HG02759 (cell line): ENCODE measurements around the gene CXorf49.
A peak's percentile ranks its signal among the peaks of the same experiment; 100 is the strongest.
"Not testable (repeated sequence)": the region's sequence is repeated elsewhere in the genome, so short reads cannot be mapped to it uniquely, and the experiment has no call there.

Experiments used
- ATAC-seq: cut with Tn5 transposase; IDR thresholded peaks from one replicate; pipeline ENCODE4 v1.9.1; 2021; ENCODE audit warnings: mild to moderate bottlenecking, moderate library complexity; ENCODE audit not compliant: unreplicated experiment

Gene CXorf49

DNA sequence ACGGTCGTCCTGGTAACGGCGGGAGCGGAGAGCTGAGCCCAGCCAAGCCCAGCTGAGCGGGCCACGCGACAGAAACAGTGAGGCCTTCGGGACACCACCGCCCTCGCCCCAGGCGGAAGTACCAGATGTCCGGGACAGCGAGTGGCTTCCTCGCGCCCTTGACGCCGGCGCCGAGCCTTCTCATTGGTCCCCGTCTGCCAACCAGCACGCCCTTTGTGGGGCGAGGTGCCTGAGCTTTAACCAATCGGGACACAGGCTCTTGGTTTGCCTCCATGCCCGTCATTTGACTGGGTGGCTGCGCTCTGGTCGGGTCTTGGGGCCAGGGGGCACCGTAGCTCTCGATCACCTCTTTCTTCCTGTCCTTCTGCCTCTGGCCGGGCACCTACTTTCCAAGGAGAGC, at the start of gene CXorf49:
Gene CXorf49, minus strand, starts transcription at position 101 of the 400 bp plus-strand sequence. CDS start 134 bp downstream, outside the sequence.
- not testable (repeated sequence) for ATAC-seq

DNA sequence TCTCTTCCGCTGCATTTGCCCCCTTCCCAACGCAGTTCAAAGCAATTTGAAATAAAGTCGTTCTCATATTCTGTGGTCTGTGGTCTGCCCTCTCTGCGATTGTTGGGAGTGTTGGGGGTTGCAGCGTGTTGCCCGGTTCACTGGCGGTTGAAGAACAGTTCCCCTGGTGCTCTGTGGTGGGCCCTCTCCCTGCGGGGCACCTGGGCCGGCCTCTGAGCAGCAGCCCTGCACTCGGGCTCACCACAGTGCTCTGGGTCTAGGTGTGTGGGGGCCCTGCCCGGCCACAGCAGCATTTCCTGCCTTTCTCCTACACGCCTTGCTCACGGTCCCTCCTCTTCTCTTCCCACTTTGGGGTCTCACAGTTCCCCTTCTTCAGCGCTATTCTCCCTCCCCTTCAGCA, 49.0 kb upstream of the CXorf49 start:
- not testable (repeated sequence) for ATAC-seq

DNA sequence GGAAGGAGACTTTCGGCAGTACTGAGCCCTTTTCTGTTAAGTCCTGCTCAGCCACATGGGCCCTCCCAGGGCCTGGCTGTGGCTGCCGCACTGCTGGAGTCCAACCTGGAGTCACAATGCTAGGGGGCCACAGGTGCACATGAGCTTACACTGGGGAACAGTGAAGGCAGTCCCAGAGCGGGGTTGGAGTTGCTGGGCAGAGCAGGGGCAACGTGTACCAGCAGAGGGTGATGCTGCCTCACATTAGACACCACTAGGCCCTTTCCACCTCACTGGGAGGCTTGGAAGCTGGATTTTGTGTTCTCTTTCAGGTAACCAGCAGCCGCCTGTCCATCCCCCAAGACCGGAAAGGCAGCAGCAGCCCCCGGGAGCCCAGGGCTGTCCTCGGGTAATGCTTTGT, 47.5 kb upstream of the CXorf49 start:
- not testable (repeated sequence) for ATAC-seq

DNA sequence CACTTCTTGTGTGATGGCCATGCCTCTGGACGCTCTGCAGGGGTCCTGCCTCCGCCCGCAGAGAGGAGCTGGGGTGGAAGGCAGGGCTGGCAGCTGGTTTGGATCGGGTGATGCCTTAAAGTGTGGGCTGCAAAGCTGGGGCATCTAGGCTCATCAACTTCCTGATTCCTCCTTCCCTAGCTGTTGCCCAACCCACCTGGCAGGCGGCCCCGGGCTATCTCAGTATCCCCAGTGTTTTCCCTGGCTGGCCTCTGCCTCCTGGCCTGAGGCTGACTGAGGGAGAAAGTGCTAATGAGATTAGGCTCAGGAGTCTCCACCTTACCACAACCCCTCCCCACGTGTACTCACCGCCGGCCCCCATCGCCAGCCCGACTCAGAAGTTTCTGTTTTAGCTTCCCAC, 46.7 kb upstream of the CXorf49 start:
- ATAC-seq, result not testable (repeated sequence)

DNA sequence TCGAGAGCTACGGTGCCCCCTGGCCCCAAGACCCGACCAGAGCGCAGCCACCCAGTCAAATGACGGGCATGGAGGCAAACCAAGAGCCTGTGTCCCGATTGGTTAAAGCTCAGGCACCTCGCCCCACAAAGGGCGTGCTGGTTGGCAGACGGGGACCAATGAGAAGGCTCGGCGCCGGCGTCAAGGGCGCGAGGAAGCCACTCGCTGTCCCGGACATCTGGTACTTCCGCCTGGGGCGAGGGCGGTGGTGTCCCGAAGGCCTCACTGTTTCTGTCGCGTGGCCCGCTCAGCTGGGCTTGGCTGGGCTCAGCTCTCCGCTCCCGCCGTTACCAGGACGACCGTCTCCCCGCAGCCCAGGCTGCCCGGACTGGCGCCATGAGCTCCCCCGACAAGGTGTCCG, 45.0 kb upstream of the CXorf49 start, which contains the start of gene CXorf49B:
Gene CXorf49B, plus strand, starts transcription at position 301 of the 400 bp plus-strand sequence. Its CDS starts 75 bp downstream, at position 376.
- ATAC-seq, result not testable (repeated sequence)

DNA sequence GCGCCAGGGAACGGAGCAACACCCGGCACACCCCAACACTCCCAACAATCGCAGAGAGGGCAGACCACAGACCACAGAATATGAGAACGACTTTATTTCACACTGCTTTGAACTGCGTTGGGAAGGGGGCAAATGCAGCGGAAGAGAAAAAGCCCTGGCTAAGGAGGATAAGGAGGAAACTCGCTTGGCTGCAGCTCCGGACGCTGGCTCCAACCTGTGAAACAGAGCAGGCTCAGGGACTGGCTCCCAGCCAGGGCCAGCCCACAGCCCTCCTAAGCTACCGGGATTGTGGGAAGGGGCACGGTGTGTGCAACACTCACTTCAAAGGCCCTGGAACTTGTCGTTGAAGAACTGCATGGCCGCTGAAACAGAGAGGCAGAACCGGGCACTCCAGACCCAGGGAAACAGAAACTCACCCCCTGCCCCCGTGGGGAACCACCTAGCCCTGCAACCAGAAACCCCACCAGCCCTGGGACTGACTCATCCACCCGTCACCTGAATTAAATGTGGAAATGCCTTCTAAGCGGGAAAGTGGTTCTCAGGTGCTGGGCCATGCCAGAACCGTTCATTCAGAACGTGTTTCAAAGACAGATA, 42.7 kb upstream of the CXorf49 start:
- ATAC-seq, result not testable (repeated sequence)

DNA sequence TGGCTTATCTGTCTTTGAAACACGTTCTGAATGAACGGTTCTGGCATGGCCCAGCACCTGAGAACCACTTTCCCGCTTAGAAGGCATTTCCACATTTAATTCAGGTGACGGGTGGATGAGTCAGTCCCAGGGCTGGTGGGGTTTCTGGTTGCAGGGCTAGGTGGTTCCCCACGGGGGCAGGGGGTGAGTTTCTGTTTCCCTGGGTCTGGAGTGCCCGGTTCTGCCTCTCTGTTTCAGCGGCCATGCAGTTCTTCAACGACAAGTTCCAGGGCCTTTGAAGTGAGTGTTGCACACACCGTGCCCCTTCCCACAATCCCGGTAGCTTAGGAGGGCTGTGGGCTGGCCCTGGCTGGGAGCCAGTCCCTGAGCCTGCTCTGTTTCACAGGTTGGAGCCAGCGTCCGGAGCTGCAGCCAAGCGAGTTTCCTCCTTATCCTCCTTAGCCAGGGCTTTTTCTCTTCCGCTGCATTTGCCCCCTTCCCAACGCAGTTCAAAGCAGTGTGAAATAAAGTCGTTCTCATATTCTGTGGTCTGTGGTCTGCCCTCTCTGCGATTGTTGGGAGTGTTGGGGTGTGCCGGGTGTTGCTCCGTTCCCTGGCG, 2.3 kb upstream of the CXorf49 start:
- ATAC-seq, result not testable (repeated sequence)

DNA sequence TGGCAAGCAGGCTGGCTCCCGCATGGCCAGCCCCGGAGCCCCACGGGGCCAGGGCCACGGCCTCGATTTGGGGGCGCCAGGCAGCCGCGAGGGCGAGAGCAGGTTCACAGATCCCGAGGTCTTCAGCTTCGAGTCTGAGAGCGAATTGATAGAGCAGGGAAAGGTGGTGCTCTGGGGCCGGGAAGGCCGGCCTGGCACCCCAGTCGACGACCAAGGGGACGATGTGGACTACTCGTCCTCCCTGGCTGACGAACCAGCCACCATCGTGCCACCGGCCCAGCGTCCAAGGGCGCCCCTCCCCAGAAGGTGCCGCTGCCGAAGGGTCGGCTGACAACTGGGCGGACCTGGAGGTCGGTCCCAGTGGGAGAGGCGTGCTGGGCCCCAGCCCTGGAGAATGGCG, 1.1 kb upstream of the CXorf49 start:
- not testable (repeated sequence) for ATAC-seq

DNA sequence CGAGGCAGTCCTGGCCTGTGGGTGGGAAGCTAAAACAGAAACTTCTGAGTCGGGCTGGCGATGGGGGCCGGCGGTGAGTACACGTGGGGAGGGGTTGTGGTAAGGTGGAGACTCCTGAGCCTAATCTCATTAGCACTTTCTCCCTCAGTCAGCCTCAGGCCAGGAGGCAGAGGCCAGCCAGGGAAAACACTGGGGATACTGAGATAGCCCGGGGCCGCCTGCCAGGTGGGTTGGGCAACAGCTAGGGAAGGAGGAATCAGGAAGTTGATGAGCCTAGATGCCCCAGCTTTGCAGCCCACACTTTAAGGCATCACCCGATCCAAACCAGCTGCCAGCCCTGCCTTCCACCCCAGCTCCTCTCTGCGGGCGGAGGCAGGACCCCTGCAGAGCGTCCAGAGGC, 1.8 kb downstream of the CXorf49 start:
- ATAC-seq, result not testable (repeated sequence)

DNA sequence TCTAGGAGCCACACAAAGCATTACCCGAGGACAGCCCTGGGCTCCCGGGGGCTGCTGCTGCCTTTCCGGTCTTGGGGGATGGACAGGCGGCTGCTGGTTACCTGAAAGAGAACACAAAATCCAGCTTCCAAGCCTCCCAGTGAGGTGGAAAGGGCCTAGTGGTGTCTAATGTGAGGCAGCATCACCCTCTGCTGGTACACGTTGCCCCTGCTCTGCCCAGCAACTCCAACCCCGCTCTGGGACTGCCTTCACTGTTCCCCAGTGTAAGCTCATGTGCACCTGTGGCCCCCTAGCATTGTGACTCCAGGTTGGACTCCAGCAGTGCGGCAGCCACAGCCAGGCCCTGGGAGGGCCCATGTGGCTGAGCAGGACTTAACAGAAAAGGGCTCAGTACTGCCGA, 2.5 kb downstream of the CXorf49 start:
- ATAC-seq, result not testable (repeated sequence)

DNA sequence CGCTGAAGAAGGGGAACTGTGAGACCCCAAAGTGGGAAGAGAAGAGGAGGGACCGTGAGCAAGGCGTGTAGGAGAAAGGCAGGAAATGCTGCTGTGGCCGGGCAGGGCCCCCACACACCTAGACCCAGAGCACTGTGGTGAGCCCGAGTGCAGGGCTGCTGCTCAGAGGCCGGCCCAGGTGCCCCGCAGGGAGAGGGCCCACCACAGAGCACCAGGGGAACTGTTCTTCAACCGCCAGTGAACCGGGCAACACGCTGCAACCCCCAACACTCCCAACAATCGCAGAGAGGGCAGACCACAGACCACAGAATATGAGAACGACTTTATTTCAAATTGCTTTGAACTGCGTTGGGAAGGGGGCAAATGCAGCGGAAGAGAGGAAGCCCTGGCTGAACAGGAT, 4.0 kb downstream of the CXorf49 start:
- not testable (repeated sequence) for ATAC-seq

DNA sequence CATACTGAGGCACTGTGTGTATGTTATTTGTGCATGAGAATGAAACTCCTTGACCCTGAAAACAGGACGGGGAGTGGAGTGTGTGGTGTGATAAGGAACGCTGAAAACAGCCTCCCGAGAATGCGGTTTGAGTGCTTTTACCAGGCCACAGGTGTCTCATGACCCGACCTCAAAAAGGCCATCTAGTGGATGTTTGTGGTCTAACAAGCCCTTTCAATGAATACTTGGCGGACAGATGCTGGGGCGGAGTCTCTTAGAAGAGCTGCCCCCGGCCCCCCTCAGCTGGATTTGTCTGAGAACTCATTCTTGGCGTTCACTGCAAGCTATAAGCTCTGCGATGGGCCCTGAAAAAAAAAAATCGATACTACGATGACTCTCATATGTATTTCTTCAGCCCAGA, 15.2 kb downstream of the CXorf49 start:
- ATAC-seq, result peak; percentile 59

DNA sequence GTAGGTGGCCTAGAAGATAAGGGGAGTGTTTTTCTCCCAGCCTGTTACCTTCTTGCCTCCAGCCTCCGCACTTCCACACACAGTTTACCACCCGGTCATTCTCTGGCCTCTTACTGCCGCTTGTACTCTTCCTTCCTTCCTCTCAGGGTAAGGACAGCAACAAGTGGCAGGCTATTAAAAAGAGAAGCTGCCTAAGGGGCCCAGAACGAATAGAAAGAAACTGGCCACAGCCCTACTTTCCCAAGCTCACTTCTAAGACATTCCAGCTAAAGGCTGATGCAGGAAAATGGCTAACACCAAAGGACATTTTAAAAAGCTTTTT, 19.1 kb downstream of the CXorf49 start:
- not testable (repeated sequence) for ATAC-seq

DNA sequence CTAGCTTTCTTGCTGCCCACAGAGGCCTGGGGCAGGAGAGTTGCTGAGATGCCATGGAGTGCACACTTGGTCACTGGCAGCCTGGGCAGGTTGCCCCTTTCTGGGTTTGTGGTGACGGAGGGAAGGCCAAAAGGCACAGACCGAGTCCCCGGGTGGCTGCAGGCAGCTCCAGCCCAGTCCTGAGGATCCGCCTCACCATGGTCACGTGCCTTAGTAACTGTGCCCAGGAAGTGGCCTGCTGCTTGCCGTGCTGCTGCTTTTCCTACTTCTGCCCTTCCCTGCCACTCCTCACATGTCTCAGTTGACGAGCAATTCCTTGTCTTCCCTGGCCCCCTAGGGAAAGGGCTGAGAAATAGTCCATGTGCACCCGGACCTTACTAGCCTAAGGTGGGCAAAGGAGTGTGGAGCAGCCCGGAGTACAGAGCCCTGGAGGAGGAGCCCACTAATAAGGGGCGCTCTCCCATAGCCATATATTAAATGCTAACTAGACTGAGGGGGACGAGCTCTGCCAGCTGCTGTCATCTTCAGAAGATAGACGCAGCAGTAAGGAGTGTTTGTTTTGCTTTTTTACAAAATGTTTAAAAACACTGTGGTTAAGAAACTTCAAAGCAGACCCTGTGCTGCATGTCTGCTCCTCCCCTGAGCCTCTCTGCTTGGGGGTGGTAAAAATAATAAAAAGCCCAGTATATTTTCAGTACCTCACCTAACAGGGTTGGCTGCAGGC, 19.6 kb downstream of the CXorf49 start:
- not testable (repeated sequence) for ATAC-seq

DNA sequence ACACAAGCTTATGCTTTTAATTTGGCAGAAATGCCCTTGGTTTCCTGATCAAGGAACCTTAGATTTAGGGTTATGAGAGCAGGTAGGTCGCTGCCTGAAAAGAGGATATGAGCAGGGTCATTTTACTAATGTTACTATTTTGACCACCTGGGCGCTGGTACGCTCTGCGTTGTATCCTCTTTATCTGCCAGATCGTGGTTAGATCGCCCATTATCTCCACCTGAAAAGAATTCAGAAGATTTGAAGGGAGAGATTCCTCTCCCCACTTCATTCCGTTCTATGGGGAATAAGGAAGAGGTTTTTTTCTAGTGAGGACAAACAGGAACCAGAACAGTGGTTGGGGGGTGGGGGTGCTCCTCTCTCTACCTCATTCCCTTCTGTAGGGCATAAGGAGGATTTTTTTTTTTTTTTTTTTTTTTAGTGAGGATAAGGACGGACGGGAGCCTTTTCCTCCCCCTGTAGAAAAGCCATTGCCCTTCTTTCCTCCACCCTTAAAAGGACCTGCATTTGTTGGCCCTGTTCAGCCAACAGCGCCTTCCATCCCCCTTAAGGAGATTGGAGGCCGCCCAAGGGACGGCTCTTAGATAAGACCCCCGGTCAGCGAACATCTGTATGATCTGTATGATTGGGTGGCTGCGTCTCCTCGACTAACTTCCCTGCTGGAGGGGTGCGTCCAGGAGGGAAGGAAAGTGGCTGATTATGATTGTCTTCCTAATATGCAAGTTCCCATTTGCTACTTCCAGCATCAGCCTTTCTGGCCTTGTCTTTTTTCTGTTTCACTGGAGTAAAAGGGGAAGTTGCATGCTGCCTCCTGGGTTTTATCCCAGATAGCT, 20.4 kb downstream of the CXorf49 start:
- peak; percentile 48 for ATAC-seq

DNA sequence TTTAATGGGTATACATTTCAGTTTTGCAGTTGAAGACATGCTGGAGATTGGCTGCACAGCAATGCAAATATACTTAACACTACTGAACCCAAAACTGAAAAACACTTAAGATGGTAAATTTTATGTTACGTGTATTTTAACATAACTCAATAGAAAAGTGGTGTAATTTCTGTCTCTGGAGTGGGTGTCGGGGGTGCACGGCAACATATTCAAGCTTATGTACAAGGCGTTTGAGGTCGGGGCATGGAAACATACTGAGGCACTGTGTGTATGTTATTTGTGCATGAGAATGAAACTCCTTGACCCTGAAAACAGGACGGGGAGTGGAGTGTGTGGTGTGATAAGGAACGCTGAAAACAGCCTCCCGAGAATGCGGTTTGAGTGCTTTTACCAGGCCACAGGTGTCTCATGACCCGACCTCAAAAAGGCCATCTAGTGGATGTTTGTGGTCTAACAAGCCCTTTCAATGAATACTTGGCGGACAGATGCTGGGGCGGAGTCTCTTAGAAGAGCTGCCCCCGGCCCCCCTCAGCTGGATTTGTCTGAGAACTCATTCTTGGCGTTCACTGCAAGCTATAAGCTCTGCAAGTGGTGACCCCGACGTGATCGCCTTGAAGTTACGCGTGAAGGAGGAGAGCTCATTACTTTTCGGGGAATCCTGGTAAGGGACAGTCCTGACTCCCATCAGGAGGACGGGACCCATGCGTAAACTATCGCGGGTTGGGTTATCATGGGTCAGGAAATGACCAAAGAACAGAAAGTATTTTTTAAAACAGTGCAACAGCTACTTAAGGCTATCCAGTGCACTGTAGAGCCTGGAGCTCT, 21.2 kb downstream of the CXorf49 start:
- ATAC-seq, result peak; percentile 81

DNA sequence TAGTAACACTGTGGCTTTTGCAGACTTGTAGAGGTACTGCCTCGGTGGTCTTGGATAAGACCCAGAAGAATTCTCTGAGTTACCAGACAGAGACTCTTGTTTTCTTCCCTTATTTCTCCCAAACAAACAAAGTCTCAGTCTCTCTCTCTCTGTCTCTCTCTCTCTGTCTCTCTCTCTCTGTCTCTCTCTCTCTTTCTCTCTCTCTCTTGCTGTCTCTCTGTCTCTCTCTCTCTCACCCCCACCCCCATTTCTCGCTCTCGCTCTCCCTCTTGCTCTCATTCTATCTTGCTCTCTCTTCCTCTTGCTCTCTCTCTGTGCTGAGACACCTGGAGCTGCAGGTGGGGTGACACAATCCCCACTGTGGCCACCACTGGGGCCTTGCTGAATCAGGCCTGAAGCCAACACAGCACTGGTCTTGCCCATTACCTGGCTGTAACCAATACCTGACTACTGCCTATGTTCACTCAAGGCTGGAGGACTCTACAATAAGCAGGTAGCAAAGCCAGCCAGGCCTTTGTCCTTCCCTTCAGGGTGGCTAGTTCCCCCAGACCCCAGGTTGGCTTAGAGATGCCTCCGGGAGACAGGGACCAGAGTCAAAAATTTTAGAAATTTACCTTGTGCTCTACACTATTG, 38.4 kb downstream of the CXorf49 start:
- ATAC-seq, result no peak

DNA sequence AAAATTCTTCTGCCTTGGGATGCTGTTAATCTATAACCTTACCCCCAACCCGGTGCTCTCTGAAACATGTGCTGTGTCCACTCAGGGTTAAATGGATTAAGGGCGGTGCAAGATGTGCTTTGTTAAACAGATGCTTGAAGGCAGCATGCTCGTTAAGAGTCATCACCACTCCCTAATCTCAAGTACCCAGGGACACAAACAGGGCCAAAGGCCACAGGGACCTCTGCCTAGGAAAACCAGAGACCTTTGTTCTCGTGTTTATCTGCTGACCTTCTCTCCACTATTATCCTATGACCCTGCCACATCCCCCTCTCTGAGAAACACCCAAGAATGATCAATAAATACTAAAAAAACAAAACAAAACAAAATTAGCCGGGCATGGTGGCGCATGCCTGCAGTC, 40.9 kb downstream of the CXorf49 start:
- not testable (repeated sequence) for ATAC-seq

DNA sequence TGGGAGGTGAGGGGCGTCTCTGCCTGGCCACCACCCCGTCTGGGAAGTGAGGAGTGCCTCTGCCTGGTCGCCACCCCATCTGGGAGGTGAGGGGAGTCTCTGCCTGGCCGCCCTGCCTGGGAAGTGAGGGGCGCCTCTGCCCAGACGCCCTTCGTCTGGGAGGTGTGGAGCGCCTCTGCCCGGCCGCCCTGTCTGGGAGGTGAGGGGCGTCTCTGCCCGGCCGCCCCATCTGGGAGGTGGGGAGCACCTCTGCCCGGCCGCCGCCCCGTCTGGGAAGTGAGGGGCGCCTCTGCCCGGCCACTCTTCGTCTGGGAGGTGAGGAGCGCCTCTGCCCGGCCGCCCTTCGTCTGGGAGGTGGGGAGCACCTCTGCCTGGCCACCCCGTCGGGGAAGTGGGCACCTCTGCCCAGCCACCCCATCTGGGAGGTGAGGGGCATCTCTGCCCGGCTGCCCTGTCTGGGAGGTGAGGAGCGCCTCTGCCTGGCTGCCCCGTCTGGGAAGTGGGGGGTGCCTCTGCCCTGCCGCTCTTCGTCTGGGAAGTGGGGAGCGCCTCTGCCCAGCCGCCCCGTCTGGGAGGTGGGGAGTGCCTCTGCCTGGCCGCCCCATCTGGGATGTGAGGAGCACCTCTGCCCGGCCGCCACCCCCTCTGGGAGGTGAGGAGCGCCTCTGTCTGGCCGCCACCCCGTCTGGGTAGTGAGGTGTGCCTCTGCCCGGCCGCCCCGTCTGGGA, 41.9 kb downstream of the CXorf49 start:
- ATAC-seq, result not testable (repeated sequence)
